ENCODE results near the gene VASP.

DNA sequence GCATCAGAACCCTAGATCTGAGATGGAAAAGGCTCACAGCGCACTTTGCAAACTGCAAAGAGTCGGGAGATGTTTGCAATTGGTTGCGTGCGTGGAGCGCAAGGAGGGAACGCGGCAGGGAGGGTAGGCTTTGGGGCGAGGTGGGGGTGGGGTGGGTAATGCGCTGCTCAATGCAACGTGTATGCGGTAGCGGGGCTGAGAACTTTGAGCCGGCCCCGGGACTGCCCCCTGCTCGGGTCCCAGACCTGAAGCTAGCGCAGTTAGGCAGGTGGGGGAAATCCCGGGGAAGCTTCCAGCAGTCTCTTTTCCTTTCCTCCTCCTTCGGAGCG, 38.5 kb upstream of the VASP start:
- TF ChIP-seq, protein P1, sequence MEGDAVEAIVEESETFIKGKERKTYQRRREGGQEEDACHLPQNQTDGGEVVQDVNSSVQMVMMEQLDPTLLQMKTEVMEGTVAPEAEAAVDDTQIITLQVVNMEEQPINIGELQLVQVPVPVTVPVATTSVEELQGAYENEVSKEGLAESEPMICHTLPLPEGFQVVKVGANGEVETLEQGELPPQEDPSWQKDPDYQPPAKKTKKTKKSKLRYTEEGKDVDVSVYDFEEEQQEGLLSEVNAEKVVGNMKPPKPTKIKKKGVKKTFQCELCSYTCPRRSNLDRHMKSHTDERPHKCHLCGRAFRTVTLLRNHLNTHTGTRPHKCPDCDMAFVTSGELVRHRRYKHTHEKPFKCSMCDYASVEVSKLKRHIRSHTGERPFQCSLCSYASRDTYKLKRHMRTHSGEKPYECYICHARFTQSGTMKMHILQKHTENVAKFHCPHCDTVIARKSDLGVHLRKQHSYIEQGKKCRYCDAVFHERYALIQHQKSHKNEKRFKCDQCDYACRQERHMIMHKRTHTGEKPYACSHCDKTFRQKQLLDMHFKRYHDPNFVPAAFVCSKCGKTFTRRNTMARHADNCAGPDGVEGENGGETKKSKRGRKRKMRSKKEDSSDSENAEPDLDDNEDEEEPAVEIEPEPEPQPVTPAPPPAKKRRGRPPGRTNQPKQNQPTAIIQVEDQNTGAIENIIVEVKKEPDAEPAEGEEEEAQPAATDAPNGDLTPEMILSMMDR (conservative IDR thresholded peaks at IDR 0.05; ENCODE audit: low read depth, low read length), result no peak
- TF ChIP-seq EZH2 (IDR thresholded peaks at IDR 0.05; ENCODE audit: borderline replicate concordance, low read depth, low read length, poor library complexity, severe bottlenecking), result no peak

Data from A673 (cell line).